Nephron (organoid): ENCODE results near the gene ITGB7.

Experiments used
- H3K27ac Mint-ChIP-seq, 3 experiments: 2 replicates each; pipeline ENCODE4 v1.8.0; 2020; ENCODE audit warnings: mixed read lengths in 3 of 3, mild to moderate bottlenecking in 2 of 3, moderate library complexity in 1 of 3
- H3K27me3 Mint-ChIP-seq: 2 replicates; pipeline ENCODE4 v1.8.0; 2021; ENCODE audit warnings: low read depth, mild to moderate bottlenecking, moderate library complexity, mixed read lengths
- H3K36me3 Mint-ChIP-seq: 2 replicates; pipeline ENCODE4 v1.8.0; 2020; ENCODE audit warnings: low read depth, mixed read lengths
- H3K4me1 Mint-ChIP-seq: 2 replicates; pipeline ENCODE4 v1.8.0; 2020; ENCODE audit warnings: mixed read lengths
- H3K4me3 Mint-ChIP-seq, 3 experiments: 2 replicates each; pipeline ENCODE4 v1.8.0; 2020; ENCODE audit warnings: mild to moderate bottlenecking in 3 of 3, mixed read lengths in 3 of 3, moderate library complexity in 2 of 3
- H3K9me3 Mint-ChIP-seq: 2 replicates; pipeline ENCODE4 v1.8.0; 2020; ENCODE audit warnings: mixed read lengths
- TF ChIP-seq, protein P1 (sequence below), 3 experiments: fragments of 200-600 bp; sonication (generic); IDR thresholded peaks; one replicate each; pipeline ENCODE4 v1.5.0; 2021; ENCODE audit warnings: antibody characterized with exemption in 3 of 3; ENCODE audit not compliant: unreplicated experiment in 3 of 3

The ITGB7 gene

DNA sequence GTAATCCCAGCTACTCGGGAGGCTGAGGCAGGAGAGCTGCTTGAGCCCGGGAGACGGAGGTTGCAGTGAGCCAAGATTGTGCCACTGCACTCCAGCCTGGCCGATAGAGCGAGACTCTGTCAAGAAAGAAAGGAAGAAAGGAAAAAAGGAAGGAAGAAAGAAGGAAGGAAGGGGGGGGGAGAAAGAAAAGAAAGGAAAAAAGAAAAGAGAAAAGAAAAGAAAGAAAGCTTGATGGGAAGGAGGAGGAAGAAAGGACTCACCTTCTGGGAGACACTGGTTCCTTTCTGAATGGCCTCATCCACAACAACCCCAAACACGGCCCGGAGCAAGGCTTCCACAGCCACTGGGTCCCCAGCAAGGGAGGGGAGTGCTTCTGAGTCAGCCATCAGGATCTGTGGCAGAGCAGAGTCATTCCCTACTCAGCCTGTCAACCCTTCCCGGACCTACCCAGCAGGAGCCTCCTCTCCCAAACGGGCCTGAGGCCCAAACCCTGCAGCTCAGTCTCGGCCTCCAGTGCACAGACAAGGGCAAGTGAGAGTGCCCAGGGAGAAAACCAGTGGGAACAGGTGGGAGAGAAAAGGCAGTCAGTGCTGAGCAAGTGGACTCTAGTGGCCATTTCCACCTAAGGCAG lies 33.9 kb downstream of the ITGB7 start:
- no peaks in the 10 kb centered on the region for H3K27me3 Mint-ChIP-seq
- no peak overlapping the region for H3K4me3 Mint-ChIP-seq
- TF ChIP-seq, protein P1, sequence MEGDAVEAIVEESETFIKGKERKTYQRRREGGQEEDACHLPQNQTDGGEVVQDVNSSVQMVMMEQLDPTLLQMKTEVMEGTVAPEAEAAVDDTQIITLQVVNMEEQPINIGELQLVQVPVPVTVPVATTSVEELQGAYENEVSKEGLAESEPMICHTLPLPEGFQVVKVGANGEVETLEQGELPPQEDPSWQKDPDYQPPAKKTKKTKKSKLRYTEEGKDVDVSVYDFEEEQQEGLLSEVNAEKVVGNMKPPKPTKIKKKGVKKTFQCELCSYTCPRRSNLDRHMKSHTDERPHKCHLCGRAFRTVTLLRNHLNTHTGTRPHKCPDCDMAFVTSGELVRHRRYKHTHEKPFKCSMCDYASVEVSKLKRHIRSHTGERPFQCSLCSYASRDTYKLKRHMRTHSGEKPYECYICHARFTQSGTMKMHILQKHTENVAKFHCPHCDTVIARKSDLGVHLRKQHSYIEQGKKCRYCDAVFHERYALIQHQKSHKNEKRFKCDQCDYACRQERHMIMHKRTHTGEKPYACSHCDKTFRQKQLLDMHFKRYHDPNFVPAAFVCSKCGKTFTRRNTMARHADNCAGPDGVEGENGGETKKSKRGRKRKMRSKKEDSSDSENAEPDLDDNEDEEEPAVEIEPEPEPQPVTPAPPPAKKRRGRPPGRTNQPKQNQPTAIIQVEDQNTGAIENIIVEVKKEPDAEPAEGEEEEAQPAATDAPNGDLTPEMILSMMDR (IDR thresholded peaks at IDR 0.05; ENCODE audit: unreplicated experiment in 3 of 3): no peak
- H3K9me3 Mint-ChIP-seq: no peaks in the 10 kb centered on the region
- peaks cover 41% of the 10 kb centered on the region for H3K4me1 Mint-ChIP-seq
- peaks cover 8% of the 10 kb centered on the region for H3K36me3 Mint-ChIP-seq
- peak overlapping the region; percentile 45 to 96 (median 85) for H3K27ac Mint-ChIP-seq

DNA sequence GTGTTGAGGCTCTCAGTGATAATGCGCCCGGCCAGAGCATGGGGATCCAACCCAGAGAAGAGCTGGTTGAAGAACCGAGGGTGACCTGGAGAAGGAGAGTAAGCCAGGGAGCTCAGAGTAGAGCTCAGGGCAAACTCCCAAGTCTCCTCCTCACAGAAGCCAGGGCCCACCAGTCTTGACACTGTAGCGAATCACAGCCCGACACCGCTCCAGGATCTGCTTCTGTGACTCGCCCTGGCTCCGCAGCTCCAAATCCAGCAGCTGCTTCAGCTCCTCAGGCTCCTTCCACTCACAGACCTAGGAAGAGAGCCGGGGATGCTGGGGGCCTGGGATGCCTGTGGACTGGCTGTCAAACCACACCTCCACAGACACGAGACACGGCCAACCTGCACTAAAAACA lies 34.7 kb downstream of the ITGB7 start:
- H3K9me3 Mint-ChIP-seq: no peaks in the 10 kb centered on the region
- H3K4me1 Mint-ChIP-seq: peaks cover 39% of the 10 kb centered on the region
- peak overlapping the region; percentile 56 to 96 (median 85) for H3K27ac Mint-ChIP-seq
- H3K27me3 Mint-ChIP-seq: no peaks in the 10 kb centered on the region
- TF ChIP-seq, protein P1 (IDR thresholded peaks at IDR 0.05; ENCODE audit: unreplicated experiment in 3 of 3): no peak
- H3K4me3 Mint-ChIP-seq: peak overlapping the region in 1 of 3 experiments; percentile 17
- H3K36me3 Mint-ChIP-seq: peaks cover 11% of the 10 kb centered on the region

DNA sequence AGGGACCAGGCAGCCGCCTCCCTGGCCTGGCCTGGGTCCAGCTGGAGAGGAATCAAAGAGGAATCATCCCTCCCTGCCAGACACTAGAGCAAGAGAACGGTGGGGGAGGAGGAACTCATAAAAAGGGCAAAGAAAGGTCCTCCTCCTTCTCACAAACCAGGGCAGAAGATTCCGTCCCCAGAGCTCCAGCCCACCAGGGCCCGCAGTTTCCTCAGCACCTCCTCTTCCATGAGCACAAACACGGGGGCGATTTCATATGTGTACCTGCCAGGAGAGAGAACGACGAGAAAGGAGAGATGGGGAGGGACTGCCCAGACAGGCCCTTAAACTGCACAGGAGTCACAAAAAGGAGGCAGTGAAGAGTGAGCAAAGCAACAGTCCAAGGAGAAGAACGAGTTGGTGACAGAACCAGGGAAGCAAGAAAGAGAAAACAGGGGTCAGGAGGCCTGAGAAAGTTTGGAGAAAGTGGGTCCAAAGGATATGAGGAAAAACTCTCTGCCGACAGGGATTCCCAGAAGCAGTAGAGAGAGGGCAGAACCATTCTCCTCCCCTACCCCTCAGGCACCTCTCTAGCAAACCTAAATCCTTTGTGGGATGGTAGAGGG lies 35.2 kb downstream of the ITGB7 start:
- H3K4me3 Mint-ChIP-seq: peak overlapping the region; percentile 4 to 24 (median 19)
- TF ChIP-seq, protein P1 (IDR thresholded peaks at IDR 0.05; ENCODE audit: unreplicated experiment in 3 of 3): no peak
- H3K36me3 Mint-ChIP-seq: peaks cover 16% of the 10 kb centered on the region
- H3K9me3 Mint-ChIP-seq: no peaks in the 10 kb centered on the region
- peaks cover 36% of the 10 kb centered on the region for H3K4me1 Mint-ChIP-seq
- peak overlapping the region; percentile 85 to 96 (median 87) for H3K27ac Mint-ChIP-seq
- no peaks in the 10 kb centered on the region for H3K27me3 Mint-ChIP-seq

DNA sequence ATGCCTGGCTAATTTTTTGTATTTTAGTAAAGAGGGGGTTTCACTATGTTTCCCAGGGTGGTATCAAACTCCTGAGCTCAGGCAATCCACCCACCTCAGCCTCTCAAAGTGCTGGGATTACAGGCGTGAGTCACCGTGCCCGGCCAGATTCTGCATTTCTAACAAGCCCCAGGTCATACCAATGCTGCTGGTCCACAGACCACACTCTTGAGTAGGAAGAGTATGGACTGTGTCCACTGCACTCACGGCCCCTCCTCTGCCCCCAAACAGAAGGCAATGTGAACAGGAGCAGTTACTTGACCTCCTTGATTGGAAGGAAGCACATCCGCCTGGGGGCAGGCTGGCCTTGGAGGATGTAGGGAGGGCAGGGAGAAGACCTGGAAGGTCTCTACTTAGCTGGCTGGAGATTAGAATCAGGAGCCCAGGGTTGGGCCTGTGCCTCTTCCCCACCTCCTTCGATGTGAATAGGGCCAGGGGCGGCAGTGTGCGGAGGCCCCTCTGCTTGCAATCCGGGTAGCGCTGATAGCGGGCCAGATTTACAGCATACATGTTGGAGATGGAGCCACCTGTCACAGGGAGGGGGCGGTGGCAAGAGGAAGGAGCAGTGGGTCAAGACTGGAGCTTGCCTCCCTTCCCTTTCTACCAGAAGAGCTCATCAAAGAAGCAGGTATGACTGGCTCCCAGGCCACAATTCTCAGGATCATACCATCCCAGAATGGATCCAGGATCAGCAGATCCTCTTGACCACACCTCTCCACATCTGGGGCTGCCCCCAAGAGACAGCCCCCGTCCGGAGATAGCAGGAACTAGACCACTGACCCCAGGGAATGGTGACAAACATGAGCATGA lies 36.0 kb downstream of the ITGB7 start:
- Mint-ChIP-seq H3K36me3 (peaks cover 21% of the 10 kb centered on the region), H3K4me3 (peak overlapping the region; percentile 13 to 24 (median 19)), H3K9me3 (no peaks in the 10 kb centered on the region), H3K27ac (peak overlapping the region; percentile 85 to 96 (median 87)), H3K4me1 (peaks cover 36% of the 10 kb centered on the region), H3K27me3 (no peaks in the 10 kb centered on the region)
- TF ChIP-seq, protein P1 (IDR thresholded peaks at IDR 0.05; ENCODE audit: unreplicated experiment in 3 of 3): no peak

DNA sequence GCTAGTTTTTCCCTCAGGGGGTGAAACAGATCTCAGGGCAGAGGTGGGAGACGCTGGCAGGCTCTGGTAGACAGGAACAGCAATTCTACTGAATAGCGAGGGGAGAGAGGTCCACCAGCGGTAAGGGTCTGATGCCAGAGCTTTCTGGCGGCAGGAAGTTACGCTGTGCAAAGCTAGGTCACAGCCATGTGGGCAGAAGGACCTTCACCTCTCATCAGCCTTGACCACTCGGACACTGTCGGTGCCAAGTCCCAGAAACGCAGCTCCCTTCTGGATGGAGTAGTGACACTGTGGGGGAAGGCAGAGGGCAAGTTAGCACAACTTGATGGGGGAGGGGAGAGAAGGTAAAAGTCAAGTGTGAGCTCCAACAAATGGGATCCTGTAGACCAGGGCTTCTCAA lies 36.8 kb downstream of the ITGB7 start:
- Mint-ChIP-seq H3K9me3 (no peaks in the 10 kb centered on the region), H3K4me1 (peaks cover 31% of the 10 kb centered on the region), H3K27me3 (no peaks in the 10 kb centered on the region), H3K27ac (no peak overlapping the region), H3K36me3 (peaks cover 26% of the 10 kb centered on the region), H3K4me3 (no peak overlapping the region)
- TF ChIP-seq, protein P1 (IDR thresholded peaks at IDR 0.05; ENCODE audit: unreplicated experiment in 3 of 3): no peak
